Stimulated activated CD8-positive, alpha-beta memory T cell treated with anti-CD3 and anti-CD28 coated beads, Interleukin-15, amount 100 ng/mL, for 24 hours (primary cell): ENCODE results near the gene SERAC1.
"Not testable (repeated sequence)": the region's sequence is repeated elsewhere in the genome, so short reads cannot be mapped to it uniquely, and the experiment has no call there.

Experiments used
- DNase-seq: peaks from one replicate; pipeline ENCODE4 v3.0.0-alpha.2; 2020; ENCODE audit warnings: low read depth

The SERAC1 gene

GRCh38 chr6:158174514-158174913, 6.5 kb upstream of the SERAC1 start:
- DNase-seq, result no peak

GRCh38 chr6:158174024-158174423, 6.0 kb upstream of the SERAC1 start:
- DNase-seq, result no peak

- DNase-seq, result no peak
Measured at GRCh38 chr6:158172001-158172400, 3.9 kb upstream of the SERAC1 start.

DNA sequence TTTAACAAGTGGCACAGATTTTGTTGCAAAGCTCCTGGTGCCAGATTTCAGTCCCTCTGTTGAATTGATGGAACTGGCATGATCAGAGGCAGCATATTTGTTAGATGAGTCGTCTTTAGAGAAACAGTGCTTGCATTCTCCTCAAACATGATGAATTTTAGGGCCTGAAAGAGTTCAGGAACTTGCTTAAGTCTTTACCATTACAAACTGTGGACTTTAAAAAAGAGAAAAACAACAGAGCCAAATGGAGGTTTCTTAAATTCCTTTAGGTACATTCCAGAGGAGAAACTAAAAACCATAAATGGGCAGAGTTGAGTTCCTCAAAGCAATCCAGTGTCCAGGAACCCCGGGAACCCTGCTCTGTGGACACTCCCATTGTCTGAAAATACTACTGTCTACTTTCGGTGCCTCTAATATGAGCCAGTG, 2.6 kb upstream of the SERAC1 start:
- no peak for DNase-seq

GRCh38 chr6:158169634-158170033, 1.6 kb upstream of the SERAC1 start:
- DNase-seq, result not testable (repeated sequence)

- no peak for DNase-seq
Measured at GRCh38 chr6:158165919-158166416, 2.1 kb downstream of the SERAC1 start.

GRCh38 chr6:158164579-158165170, 3.4 kb downstream of the SERAC1 start:
- DNase-seq, result no peak

DNA sequence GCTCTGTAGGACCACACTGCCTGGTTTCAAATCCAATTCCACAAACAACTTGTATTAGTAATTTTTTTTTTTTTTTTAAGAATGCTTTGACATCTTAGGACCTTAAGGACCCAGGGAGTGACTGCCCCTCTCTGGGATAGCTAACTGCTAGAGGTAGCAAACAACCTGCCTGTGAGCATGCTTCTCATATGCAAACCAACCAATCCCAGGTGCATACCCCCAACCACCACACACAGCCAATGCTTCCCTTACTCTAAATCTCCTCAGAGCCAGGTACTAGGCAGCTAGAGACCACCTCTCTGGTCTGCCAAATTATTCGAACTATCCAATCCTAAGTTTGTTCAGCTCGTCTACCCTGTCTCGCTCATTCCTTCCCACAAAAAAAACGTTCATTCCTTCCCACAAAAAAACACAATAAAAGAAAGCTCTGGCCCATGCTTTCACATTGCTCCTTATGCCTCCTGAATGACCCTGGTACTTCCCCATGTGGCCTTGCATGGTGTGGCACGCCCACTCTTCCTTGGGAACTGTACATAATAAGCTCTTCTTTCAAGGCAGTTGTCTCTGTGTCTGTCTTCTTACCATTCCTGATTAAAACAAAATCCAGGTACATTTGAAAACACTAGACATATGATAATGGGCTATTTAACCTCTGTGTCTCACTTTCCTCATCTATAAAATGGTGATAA, 6.4 kb downstream of the SERAC1 start:
- no peak for DNase-seq

DNA sequence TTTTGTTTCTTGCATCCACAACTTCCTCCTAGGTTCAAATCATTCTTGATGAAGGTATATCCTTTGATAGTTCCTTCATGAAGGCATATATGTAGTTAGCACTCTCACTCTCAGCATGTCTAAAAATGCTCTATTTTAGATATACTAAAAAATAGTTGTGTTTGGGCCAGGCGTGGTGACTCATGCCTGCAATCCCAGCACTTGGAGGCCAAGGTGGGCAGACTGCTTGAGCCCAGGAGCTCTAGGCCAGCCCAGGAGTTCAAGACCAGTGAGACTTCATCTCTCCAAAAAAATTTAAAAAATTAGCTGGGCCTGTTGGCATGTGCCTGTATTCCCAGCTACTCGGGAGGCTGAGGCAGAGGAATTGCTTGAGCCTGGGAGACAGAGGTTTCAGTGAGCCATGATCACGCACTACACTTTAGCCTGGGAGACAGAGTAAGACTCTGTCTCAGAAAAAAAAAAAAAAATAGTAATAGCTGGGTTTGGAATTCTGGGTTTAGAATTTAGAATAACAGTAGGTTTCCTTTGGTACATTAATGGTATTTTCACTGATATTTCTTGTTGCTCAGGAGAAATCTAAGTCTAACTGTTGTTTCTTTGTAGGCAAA, 7.0 kb downstream of the SERAC1 start:
- DNase-seq, result no peak

DNA sequence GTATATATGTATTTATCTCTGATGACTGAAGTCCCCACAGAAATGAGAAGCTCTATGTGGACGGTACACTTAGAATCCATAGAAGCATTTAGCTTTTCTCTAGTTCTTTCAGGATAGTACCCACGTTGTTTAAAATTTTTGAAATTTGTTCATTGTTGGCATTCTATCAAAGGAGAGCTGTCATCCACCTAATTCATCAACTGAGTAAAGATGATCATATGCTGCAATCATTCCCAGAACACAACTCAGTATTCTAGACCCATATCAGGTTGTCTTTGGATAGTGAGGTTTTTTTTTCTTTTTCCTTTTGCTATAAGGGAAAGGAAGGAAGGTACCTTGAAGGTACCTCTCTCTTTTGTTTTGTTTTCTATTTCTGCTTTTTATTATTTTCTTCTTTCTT, 9.3 kb downstream of the SERAC1 start:
- DNase-seq, result no peak

DNA sequence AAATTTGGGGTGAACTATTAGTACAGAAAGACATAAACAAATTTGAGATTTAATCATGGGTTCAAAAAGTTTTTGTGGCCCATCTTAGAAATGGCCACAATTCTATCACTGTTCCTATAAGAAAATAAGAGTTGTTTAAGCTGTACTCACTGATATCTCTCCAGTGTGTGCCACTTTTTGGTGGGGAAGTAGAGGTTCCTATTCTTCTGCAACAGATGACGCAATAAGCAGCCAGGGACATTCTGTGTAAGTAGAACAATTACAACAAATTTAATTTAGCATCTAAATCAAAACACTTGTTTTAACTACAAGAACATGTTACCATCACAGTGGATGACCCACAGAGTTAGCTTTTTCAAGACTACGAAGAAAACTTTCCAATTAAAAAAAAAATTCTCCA, 9.9 kb downstream of the SERAC1 start:
- no peak for DNase-seq

GRCh38 chr6:158157064-158157764, 10.8 kb downstream of the SERAC1 start:
- no peak for DNase-seq

- no peak for DNase-seq
Measured at GRCh38 chr6:158154816-158155215, 13.2 kb downstream of the SERAC1 start.

- no peak for DNase-seq
Measured at GRCh38 chr6:158153576-158153975, 14.5 kb downstream of the SERAC1 start.

GRCh38 chr6:158152659-158153058, 15.4 kb downstream of the SERAC1 start:
- no peak for DNase-seq

DNA sequence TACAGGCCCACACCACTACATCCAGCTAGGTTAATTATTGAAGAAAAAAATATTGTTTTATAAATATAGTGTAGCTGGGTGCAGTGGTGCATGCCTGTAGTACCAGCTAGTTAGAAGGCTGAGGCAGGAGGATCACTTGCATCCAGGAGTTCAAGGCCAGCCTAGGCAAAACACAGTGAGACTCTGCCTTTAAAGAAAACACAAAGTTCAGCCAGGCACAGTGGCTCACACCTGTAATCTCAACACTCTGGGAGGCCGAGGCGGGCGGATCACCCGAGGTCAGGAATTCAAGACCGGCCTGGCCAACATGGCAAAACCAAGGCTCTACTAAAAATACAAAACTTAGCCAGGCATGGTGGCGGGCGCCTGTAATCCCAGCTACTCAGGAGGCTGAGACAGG, 16.0 kb downstream of the SERAC1 start:
- DNase-seq, result not testable (repeated sequence)

DNA sequence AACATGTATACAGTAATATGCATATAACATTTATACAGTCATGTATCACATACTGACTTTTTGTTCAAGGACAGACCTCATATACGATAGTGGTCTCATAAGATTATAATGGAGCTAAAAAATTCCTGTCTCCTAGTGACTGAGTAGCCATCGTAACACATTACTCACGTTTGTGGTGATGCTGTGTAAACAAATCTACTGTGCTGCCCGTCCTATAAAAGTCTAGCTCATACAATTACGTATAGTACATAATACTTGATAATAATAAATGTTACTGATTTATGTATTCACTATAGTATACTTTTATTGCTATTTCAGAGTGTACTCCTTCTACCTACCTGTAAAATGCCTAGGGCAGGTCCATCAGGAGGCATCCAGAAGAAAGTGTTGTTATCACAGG, 17.4 kb downstream of the SERAC1 start:
- no peak for DNase-seq

- no peak for DNase-seq
Measured at GRCh38 chr6:158149641-158150040, 18.4 kb downstream of the SERAC1 start.

DNA sequence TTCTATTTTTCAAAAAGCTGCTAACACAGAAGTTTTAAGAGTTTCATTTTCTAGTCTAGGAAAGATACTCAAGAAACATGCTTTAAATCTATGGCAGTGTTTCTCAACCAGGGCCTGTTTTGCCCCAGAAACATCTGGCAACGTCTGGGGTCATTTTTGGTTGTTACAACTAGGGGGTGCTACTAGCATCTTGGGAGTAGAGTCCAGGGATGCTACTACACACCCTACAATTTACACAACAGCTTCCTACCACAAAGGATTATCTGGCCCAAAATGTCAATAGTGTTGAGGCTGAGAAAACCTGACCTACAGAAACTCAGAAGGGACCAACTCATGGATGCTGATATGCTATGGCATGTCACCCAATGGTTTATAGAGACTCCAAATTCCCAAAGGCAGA, 24.4 kb downstream of the SERAC1 start:
- DNase-seq, result no peak

DNA sequence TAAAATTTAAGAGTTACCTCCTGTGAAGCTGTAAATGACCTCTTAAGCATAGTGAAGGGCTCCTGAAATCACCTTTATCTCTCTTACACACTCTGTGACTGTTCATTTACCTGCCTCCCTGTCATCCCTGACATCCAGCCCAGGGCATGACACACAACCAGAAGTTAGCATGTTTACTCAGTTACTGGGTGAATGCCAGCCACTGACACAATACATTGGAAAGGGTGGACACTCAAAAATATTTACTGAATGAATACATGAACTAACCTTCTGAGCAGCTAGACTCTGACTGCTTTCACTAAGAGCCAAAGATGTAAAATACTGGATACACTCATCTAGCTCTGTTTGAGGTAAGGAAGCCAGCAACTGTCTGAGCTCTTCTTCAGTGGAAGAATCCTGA, 25.3 kb downstream of the SERAC1 start:
- DNase-seq, result no peak

DNA sequence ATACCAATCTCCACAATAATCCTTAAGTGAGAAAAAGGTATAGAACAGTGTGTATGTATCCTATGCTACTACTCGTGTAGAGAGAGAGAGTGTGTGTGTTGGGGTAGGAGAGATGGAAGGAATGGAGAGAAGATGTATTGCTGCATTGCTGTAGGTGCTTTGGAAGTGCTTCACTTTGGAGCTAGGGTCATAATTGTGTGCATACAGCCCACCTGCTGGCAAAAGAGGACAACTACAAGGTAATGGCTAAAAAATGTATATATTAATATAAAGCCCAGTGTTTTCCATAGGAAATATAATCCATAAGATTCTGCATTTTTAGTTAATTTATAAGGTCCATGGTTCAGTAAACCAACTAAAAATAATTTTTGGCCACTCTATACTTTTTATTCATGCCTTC, 36.1 kb downstream of the SERAC1 start:
- no peak for DNase-seq

- DNase-seq, result no peak
Measured at GRCh38 chr6:158125271-158125670, 42.8 kb downstream of the SERAC1 start.

DNA sequence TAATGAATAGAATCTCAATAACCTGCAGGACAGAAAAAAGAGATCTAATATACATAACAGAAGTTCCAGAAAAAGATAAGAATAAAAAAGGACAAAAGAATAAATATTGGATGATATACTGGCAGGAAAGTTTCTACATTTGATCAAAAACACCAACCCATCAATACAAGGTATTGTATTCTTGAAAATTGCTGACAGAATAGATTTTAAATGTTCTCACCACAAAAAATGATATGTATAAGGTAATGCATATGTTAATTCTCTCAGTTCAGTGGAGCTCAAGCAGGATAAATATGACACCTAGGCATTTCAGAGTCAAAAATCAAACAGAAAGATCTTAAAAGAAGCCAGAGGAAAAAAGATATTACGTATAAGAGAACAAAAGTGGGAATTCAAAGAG, 43.8 kb downstream of the SERAC1 start:
- DNase-seq, result no peak
